Heart right ventricle (tissue), 16 donors: ENCODE measurements around the gene ECPAS. TPM values are rescaled to one million over a fixed set of nuclear protein-coding genes. Genes with fewer than 3 reads are reported as not detected.

ENCODE experiments used
- ATAC-seq, 8 donors: fragments of 200-7000 bp; cut with Tn5 transposase; one replicate each; pipeline ENCODE4 v1.9.1; 2020; ENCODE audit warnings: mild to moderate bottlenecking in 8 of 8, moderate library complexity in 8 of 8, moderate number of reproducible peaks in 1 of 8
- DNase-seq, 2 donors: peaks; one replicate each; pipeline ENCODE4 v3.0.0-alpha.2; 2020
- H3K27ac ChIP-seq, 10 donors: fragments of 200-600 bp; sonication (generic) in 2 of 10; one replicate each; pipeline versions ENCODE4 v1.5.0 to v1.8.0; 2020 to 2022; ENCODE audit warnings: mild to moderate bottlenecking in 3 of 10
- H3K27me3 ChIP-seq, 7 donors: fragments of 200-600 bp; one replicate each; pipeline ENCODE4 v1.8.0; 2021 to 2022; ENCODE audit warnings: mild to moderate bottlenecking in 2 of 7
- H3K36me3 ChIP-seq, 9 donors: fragments of 200-600 bp; sonication (generic) in 1 of 9; one replicate each; pipeline versions ENCODE4 v1.5.0 to v1.8.0; 2020 to 2022; ENCODE audit warnings: mild to moderate bottlenecking in 2 of 9
- H3K4me1 ChIP-seq, 9 donors: fragments of 200-600 bp; sonication (generic) in 1 of 9; one replicate each; pipeline versions ENCODE4 v1.5.0 to v1.8.0; 2020 to 2022; ENCODE audit warnings: mild to moderate bottlenecking in 4 of 9
- H3K4me3 ChIP-seq, 10 donors: fragments of 200-600 bp; sonication (generic) in 2 of 10; one replicate each; pipeline versions ENCODE4 v1.5.0 to v1.8.0; 2020 to 2022; ENCODE audit warnings: mild to moderate bottlenecking in 7 of 10, moderate library complexity in 2 of 10
- H3K9me3 ChIP-seq, 11 donors: fragments of 200-600 bp in 10 of 11; sonication (generic) in 2 of 11; one replicate each; pipeline versions ENCODE4 v1.5.0 to v1.8.0; 2013 to 2022; ENCODE audit warnings: mild to moderate bottlenecking in 2 of 11, control low read depth in 1 of 11, moderate library complexity in 1 of 11
- CTCF ChIP-seq, 9 donors: fragments of 200-600 bp; sonication (generic) in 2 of 9; IDR thresholded peaks; one replicate each; pipeline versions ENCODE4 v1.5.0 to v1.8.0; 2021 to 2022; ENCODE audit warnings: antibody characterized with exemption in 9 of 9, mild to moderate bottlenecking in 5 of 9, moderate library complexity in 1 of 9
- WGBS, 2 donors: extraction: QIAGEN DNeasy Blood & Tissue Kit; methylation state at CpG; one replicate each; pipeline ENCODE4 v1.1.7; 2013; ENCODE audit warnings: inconsistent platforms in 1 of 2; 5-methylcytosine and 5-hydroxymethylcytosine counted together
- intact Hi-C, 10 donors: fragments of 100-400 bp; cut with DNase I; formaldehyde crosslinking; loops; one replicate each; pipeline versions ENCODE4 v1.11.1 to v1.14.2; 2022
- polyA plus RNA-seq, 2 donors: library from polyadenylated mRNA; stranded (reverse); fragments of 200-250 nt; gene quantifications; one replicate each; pipeline ENCODE4 v1.2.3, GENCODE V29; 2013
- total RNA-seq, 10 donors: library from RNA; stranded (reverse); fragmentation: NEBNext Ultra II Directional in 3 of 10; extraction: Animal tissue kit (Norgen Biotek cat#: 25700) in 3 of 10; gene quantifications; one replicate each; pipeline versions ENCODE4 v1.2.1 to v1.2.4, GENCODE V29; 2021 to 2023
- donor health status: Arrhythmogenic right ventricular cardiomyopathy.
- donor health status: ischemic (EF 13 %, LVEDD 7.1; RV severe dilation, severe dysfunction).
- donor health status: healthy with polysubstance abuse.
- donor health status: DM: no; HTN: yes; CAD: no.
- donor health status: DM: no; HTN: no; CAD: no.
- donor health status: ischemic (EF 25% LVEDD 6.9; RV normal size, moderate dysfunction).
- donor health status: ischemic (EF 25% LVEDD 5.7; RV mildly dilated, moderate dysfunction).
- donor health status: healthy.
- donor health status: DM: yes; HTN: yes; CAD: no.
- donor health status: Ischemic cardiomyopathy.
- donor health status: ischemic (EF 35%, LVEDD 5.7; RV mildly dilated, moderate dysfunction).
- donor health status: nonischemic (EF 11% LVEDD 7.7; RV severe dilation, severe dysfunction).
- donor health status: DM: yes; HTN: yes; CAD: no.
- donor health status: PGD.
- donor health status: ischemic (EF 29% LVEDD 5.4; RV normal size, mild dysfunction).
- donor health status: nonischemic (EF 23%, LVEDD 6.1; RV moderate dilation, normal function).

ECPAS gene
- total and polyA plus RNA-seq, 12 donors: 20.6 to 128 (median 108) TPM

DNA sequence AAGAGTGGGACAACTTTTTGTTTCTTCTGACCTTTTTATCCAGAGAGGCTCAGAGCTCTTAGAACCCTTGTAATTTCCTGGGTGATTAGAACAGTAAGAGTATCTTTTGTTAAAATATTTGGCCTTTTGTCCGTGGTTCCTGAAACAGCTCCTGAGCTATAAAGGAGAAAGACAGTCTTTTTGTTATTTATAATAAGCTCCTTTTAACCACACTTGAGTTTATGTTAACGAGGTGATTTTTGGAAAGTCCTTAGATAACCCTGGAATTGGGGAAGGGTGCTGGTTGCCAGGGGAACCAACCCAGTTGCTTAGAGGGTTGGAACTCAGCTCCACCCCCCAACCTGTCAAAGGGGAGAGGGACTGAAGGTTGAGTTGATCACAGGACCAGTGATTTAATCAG is 45.6 kb upstream of the ECPAS start:
- Histone ChIP-seq H3K27me3 (peaks cover 0 to 11% (median 0%) of the 10 kb centered on the region in 7 donors), H3K27ac (no peak overlapping the region), H3K9me3 (peaks cover 0 to 28% (median 9%) of the 10 kb centered on the region in 11 donors), H3K36me3 (peaks cover 0 to 77% (median 33%) of the 10 kb centered on the region in 9 donors), H3K4me3 (no peak overlapping the region), H3K4me1 (peaks cover 0 to 17% (median 13%) of the 10 kb centered on the region in 9 donors)
- no peak for TF ChIP-seq CTCF (IDR thresholded peaks at IDR 0.05)
- 29 to 37% methylated on average over 2 of the region's 2 CpGs for WGBS, 2 donors
- intact Hi-C loops: no loop called here
- DNase-seq (no peak), ATAC-seq (no peak)

DNA sequence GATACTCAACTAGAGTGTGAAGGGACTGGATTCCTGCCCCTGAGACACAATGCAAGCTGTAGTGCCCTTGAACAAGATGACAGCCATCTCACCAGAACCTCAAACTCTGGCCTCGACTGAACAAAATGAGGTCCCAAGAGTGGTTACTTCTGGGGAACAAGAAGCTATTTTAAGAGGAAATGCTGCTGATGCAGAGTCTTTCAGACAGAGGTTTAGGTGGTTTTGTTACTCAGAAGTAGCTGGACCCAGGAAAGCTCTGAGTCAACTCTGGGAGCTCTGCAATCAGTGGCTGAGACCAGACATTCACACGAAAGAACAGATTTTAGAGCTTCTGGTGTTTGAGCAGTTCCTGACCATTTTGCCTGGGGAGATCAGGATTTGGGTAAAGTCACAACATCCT is 43.2 kb upstream of the ECPAS start:
- DNase-seq (no peak), ATAC-seq (no peak)
- Histone ChIP-seq H3K4me3 (no peak overlapping the region), H3K36me3 (peaks cover 0 to 52% (median 13%) of the 10 kb centered on the region in 9 donors), H3K27me3 (peaks cover 0 to 11% (median 0%) of the 10 kb centered on the region in 7 donors), H3K27ac (no peak overlapping the region), H3K9me3 (peaks cover 0 to 3% (median 0%) of the 10 kb centered on the region in 11 donors), H3K4me1 (peaks cover 0 to 19% (median 13%) of the 10 kb centered on the region in 9 donors)
- TF ChIP-seq CTCF (IDR thresholded peaks at IDR 0.05): no peak
- 89 to 93% methylated on average over 2 of the region's 2 CpGs for WGBS, 2 donors
- intact Hi-C loops: no loop called here

DNA sequence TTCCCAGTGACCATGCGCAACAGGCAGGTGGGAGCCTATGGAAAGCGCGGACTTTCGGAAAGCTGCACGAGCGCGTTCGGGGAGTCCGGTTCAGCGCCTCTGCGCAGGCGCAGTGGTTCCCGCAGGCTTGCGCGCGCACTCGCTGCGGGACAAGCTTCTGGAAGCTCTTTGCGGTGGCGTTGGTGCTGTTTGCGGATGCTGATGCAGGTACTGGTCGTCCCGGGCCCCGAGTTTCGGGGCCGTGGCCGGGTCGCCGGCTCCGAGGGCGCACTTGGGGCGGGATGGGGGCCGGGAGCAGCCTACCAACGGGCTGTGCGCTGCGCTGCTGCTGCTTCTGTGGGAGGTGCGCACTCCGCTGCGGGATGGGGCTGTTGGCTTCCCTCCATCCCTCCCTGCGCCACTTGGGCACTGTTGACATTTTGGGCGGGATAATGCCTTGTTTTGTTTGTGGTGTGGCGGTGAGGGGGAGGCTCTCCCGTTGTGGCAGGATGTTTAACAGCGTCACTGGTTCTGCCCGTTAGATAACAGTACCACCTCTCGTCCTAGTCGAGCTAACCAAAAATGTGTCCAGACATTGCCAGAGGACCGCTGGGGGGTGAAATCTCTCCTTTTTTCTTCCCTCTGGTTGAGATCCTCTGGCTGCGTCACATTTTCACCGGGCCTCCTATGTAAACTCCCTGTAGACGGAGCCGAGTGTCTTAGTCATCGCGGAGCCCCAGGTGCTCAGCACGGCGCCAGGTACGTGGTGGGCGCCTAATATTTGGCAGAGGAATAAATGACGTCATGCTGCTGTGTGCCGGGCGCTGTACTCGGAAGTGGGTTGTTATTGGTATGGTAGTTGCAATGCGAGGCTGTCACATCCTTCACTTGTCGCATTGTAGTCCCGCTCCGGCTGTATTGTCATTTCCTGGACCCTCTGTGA is 41.1 kb upstream of the ECPAS start, which contains the start of gene ZNF483:
TSS of gene ZNF483 (plus strand) at position 124 of the 922 bp plus-strand sequence. CDS start 2,217 bp downstream, outside the sequence.
- whole genome bisulfite sequencing, 2 donors: 1 to 2% methylated on average over 66 of the region's 66 CpGs
- no peak for TF ChIP-seq CTCF (IDR thresholded peaks at IDR 0.05)
- H3K4me3 ChIP-seq: peak within 1 kb of the TSS; percentile 70 to 98 (median 86)
- H3K9me3 ChIP-seq: no peaks in the 10 kb centered on the region
- peaks cover 0 to 32% (median 6%) of the 10 kb centered on the region in 9 donors for H3K36me3 ChIP-seq
- H3K27me3 ChIP-seq: peaks cover 0 to 11% (median 0%) of the 10 kb centered on the region in 7 donors
- peaks cover 0 to 19% (median 13%) of the 10 kb centered on the region in 9 donors for H3K4me1 ChIP-seq
- DNase-seq (peak; percentile 73 to 83), ATAC-seq (peak; percentile 87 to 94 (median 90))
- H3K27ac ChIP-seq: peak within 1 kb of the TSS in 7 of 10 donors; percentile 20 to 66 (median 51)
- intact Hi-C loops: no loop called here

DNA sequence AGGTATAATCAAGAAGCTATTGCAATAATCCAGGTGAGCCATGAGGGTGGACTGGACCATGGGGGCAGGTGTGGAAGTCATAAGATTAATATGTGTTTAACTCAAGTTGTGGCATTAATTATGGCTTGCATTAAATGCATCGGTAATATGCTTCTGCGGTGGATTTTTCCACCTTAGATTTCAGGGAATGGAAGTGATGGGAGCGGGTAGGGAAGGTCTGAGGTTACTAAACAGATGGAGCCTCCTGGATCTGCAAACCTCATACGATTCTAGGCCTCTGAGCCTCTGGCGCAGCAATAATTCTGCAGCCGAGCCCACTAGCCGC is 40.5 kb upstream of the ECPAS start:
- Histone ChIP-seq H3K27me3 (peaks cover 0 to 11% (median 0%) of the 10 kb centered on the region in 7 donors), H3K4me3 (peak overlapping the region; percentile 70 to 98 (median 86)), H3K4me1 (peaks cover 0 to 19% (median 13%) of the 10 kb centered on the region in 9 donors), H3K27ac (peak overlapping the region in 2 of 10 donors; percentile 34 to 66), H3K9me3 (no peaks in the 10 kb centered on the region), H3K36me3 (peaks cover 0 to 26% (median 6%) of the 10 kb centered on the region in 9 donors)
- DNase-seq (no peak), ATAC-seq (no peak)
- intact Hi-C loops: no loop called here
- no peak for TF ChIP-seq CTCF (IDR thresholded peaks at IDR 0.05)
- WGBS, 2 donors: 28% methylated on average over 7 of the region's 7 CpGs
